Measurements from ENCODE around the gene RAB6B.

RAB6B gene

GRCh38 chr3:133917144-133917543, 21.5 kb upstream of the RAB6B start:
- Histone ChIP-seq H2AFZ (ENCODE audit: low read depth, low read length) (no peak overlapping the region), H3K9ac (ENCODE audit: low read length) (no peak overlapping the region), H3K79me2 (ENCODE audit: low read length) (no peaks in the 10 kb centered on the region), H3K4me2 (ENCODE audit: low read length) (no peak overlapping the region), H3K36me3 (replicated peaks; ENCODE audit: low read depth, low read length) (no peaks in the 10 kb centered on the region), H3K9me3 (ENCODE audit: insufficient read depth, low read length) (no peaks in the 10 kb centered on the region), H3K27me3 (ENCODE audit: low read depth, low read length) (peaks cover 45% of the 10 kb centered on the region), H3K4me1 (ENCODE audit: low read length) (no peaks in the 10 kb centered on the region), H3K27ac (ENCODE audit: low read length) (no peak overlapping the region), H4K20me1 (ENCODE audit: insufficient read depth, low read length) (no peaks in the 10 kb centered on the region), H3K4me3 (ENCODE audit: low read length) (no peak overlapping the region)
- TF ChIP-seq EZH2phosphoT487 (IDR thresholded peaks at IDR 0.05; ENCODE audit: low read depth), result no peak
- TF ChIP-seq, protein P1, sequence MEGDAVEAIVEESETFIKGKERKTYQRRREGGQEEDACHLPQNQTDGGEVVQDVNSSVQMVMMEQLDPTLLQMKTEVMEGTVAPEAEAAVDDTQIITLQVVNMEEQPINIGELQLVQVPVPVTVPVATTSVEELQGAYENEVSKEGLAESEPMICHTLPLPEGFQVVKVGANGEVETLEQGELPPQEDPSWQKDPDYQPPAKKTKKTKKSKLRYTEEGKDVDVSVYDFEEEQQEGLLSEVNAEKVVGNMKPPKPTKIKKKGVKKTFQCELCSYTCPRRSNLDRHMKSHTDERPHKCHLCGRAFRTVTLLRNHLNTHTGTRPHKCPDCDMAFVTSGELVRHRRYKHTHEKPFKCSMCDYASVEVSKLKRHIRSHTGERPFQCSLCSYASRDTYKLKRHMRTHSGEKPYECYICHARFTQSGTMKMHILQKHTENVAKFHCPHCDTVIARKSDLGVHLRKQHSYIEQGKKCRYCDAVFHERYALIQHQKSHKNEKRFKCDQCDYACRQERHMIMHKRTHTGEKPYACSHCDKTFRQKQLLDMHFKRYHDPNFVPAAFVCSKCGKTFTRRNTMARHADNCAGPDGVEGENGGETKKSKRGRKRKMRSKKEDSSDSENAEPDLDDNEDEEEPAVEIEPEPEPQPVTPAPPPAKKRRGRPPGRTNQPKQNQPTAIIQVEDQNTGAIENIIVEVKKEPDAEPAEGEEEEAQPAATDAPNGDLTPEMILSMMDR (IDR thresholded peaks at IDR 0.05; ENCODE audit: low read depth, low read length), result no peak

GRCh38 chr3:133915685-133916658, 20.3 kb upstream of the RAB6B start:
- TF ChIP-seq, protein P1 (IDR thresholded peaks at IDR 0.05; ENCODE audit: low read depth, low read length), result no peak
- no peak for TF ChIP-seq EZH2phosphoT487 (IDR thresholded peaks at IDR 0.05; ENCODE audit: low read depth)
- peaks cover 46% of the 10 kb centered on the region for H3K27me3 ChIP-seq (ENCODE audit: low read depth, low read length)
- no peak overlapping the region for H2AFZ ChIP-seq (ENCODE audit: low read depth, low read length)
- no peak overlapping the region for H3K4me3 ChIP-seq (ENCODE audit: low read length)
- no peaks in the 10 kb centered on the region; the same call in 1 of the 2 replicates for H3K9me3 ChIP-seq (ENCODE audit: insufficient read depth, low read length)
- no peaks in the 10 kb centered on the region for H3K79me2 ChIP-seq (ENCODE audit: low read length)
- no peak overlapping the region for H3K9ac ChIP-seq (ENCODE audit: low read length)
- no peaks in the 10 kb centered on the region for H3K36me3 ChIP-seq (replicated peaks; ENCODE audit: low read depth, low read length)
- no peaks in the 10 kb centered on the region for H3K4me1 ChIP-seq (ENCODE audit: low read length)
- H4K20me1 ChIP-seq (ENCODE audit: insufficient read depth, low read length), result no peaks in the 10 kb centered on the region
- H3K4me2 ChIP-seq (ENCODE audit: low read length), result no peak overlapping the region
- no peak overlapping the region for H3K27ac ChIP-seq (ENCODE audit: low read length)

GRCh38 chr3:133914839-133915600, 19.3 kb upstream of the RAB6B start:
- Histone ChIP-seq H3K4me1 (ENCODE audit: low read length) (no peaks in the 10 kb centered on the region), H4K20me1 (ENCODE audit: insufficient read depth, low read length) (no peaks in the 10 kb centered on the region), H2AFZ (ENCODE audit: low read depth, low read length) (no peak overlapping the region), H3K9me3 (ENCODE audit: insufficient read depth, low read length) (no peaks in the 10 kb centered on the region; the same call in 1 of the 2 replicates), H3K36me3 (replicated peaks; ENCODE audit: low read depth, low read length) (no peaks in the 10 kb centered on the region), H3K27ac (ENCODE audit: low read length) (no peak overlapping the region), H3K4me2 (ENCODE audit: low read length) (no peak overlapping the region), H3K9ac (ENCODE audit: low read length) (no peak overlapping the region), H3K79me2 (ENCODE audit: low read length) (no peaks in the 10 kb centered on the region), H3K4me3 (ENCODE audit: low read length) (no peak overlapping the region), H3K27me3 (ENCODE audit: low read depth, low read length) (peaks cover 46% of the 10 kb centered on the region)
- TF ChIP-seq, protein P1 (IDR thresholded peaks at IDR 0.05; ENCODE audit: low read depth, low read length), result no peak
- TF ChIP-seq EZH2phosphoT487 (IDR thresholded peaks at IDR 0.05; ENCODE audit: low read depth), result no peak

- Histone ChIP-seq H3K9ac (ENCODE audit: low read length) (no peak overlapping the region), H3K27ac (ENCODE audit: low read length) (no peak overlapping the region), H4K20me1 (ENCODE audit: insufficient read depth, low read length) (no peaks in the 10 kb centered on the region), H3K4me3 (ENCODE audit: low read length) (no peak overlapping the region), H3K9me3 (ENCODE audit: insufficient read depth, low read length) (no peaks in the 10 kb centered on the region; the same call in 1 of the 2 replicates), H3K36me3 (replicated peaks; ENCODE audit: low read depth, low read length) (no peaks in the 10 kb centered on the region), H3K4me2 (ENCODE audit: low read length) (no peak overlapping the region), H2AFZ (ENCODE audit: low read depth, low read length) (no peak overlapping the region), H3K27me3 (ENCODE audit: low read depth, low read length) (peaks cover 22% of the 10 kb centered on the region; the same call in 1 of the 2 replicates), H3K79me2 (ENCODE audit: low read length) (no peaks in the 10 kb centered on the region), H3K4me1 (ENCODE audit: low read length) (no peaks in the 10 kb centered on the region)
- TF ChIP-seq EZH2phosphoT487 (IDR thresholded peaks at IDR 0.05; ENCODE audit: low read depth), result no peak
- TF ChIP-seq, protein P1 (IDR thresholded peaks at IDR 0.05; ENCODE audit: low read depth, low read length), result no peak
Observed at GRCh38 chr3:133910422-133910821, 14.7 kb upstream of the RAB6B start.

Measured in OCI-LY3 (cell line).